ENCODE data around the gene CNTN5.
"Not testable (repeated sequence)": the region's sequence is repeated elsewhere in the genome, so short reads cannot be mapped to it uniquely, and the experiment has no call there.

The CNTN5 gene

DNA sequence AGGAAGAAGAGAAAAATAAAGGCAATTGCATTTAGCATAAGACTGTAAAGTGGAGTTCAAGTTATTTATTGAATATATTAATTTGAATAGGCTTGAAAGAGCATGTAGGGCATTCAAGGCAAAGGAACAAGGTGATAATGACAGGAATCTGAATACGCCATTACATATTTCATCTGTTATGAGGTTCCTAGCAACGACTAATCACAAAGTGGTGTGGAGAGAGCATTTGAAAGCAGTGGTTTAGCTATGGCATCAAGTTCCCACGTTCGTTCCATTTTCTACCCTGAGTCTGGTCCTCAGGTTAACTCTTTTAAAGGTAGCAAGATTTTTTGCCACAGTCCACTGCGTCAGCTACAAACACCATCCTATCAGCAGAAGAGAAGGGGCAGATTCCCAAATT, 59.4 kb downstream of the CNTN5 start:
- Histone ChIP-seq H3K9ac (ENCODE audit: low read length) (no peak overlapping the region), H3K4me3 (ENCODE audit: low read length) (no peak overlapping the region), H3K27me3 (ENCODE audit: control insufficient read depth, insufficient read depth, low read length) (no peaks in the 10 kb centered on the region), H3K4me1 (ENCODE audit: control insufficient read depth, insufficient read depth, low read length) (no peaks in the 10 kb centered on the region), H3K36me3 (ENCODE audit: control insufficient read depth, insufficient read depth, low read length) (no peaks in the 10 kb centered on the region), H3K9me3 (ENCODE audit: control insufficient read depth, low read length) (no peaks in the 10 kb centered on the region)

DNA sequence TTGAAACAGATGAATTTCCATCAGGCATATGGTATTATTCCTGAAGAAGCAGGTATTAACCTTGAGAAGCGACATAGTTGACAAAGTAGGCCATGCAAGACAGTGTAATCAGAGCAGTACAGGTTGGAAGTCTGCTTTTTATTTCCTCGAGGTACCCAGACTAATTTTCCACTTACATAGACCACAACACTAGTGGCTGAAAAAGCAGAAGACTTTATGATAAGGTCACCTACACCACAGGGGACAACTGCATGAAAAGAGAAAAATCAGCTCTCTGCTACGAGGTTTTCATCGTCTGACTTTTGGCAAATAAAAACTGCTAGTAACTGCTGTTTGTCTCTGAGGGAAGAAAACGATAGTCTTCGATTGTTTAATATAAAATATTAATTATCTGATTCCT, 77.5 kb downstream of the CNTN5 start:
- H3K4me3 ChIP-seq (ENCODE audit: low read length) = no peak overlapping the region
- no peaks in the 10 kb centered on the region for H3K27me3 ChIP-seq (ENCODE audit: control insufficient read depth, insufficient read depth, low read length)
- no peaks in the 10 kb centered on the region for H3K36me3 ChIP-seq (ENCODE audit: control insufficient read depth, insufficient read depth, low read length)
- H3K9me3 ChIP-seq (ENCODE audit: control insufficient read depth, low read length) = no peaks in the 10 kb centered on the region
- no peak overlapping the region for H3K9ac ChIP-seq (ENCODE audit: low read length)
- H3K4me1 ChIP-seq (ENCODE audit: control insufficient read depth, insufficient read depth, low read length) = no peaks in the 10 kb centered on the region

DNA sequence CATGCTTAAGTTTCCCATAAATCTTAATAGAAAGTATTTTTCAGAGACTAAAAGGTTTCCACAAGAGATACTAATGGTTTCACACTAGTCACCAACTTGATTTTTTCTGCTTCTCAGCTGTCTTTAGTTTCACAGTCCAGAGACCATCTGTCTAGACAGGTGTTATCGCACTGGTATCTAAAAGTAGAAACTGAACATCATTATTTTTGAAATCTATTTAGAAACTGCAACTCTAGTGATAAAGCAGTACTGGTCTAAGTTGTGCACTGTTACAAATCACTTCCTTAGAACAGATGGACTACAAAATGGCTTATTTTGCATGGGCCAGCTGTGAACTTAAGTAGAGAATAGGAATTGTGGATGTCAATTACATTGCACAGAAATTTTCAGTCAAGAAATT, 78.0 kb downstream of the CNTN5 start:
- Histone ChIP-seq H3K4me3 (ENCODE audit: low read length) (no peak overlapping the region), H3K9ac (ENCODE audit: low read length) (no peak overlapping the region), H3K36me3 (ENCODE audit: control insufficient read depth, insufficient read depth, low read length) (no peaks in the 10 kb centered on the region), H3K27me3 (ENCODE audit: control insufficient read depth, insufficient read depth, low read length) (no peaks in the 10 kb centered on the region), H3K4me1 (ENCODE audit: control insufficient read depth, insufficient read depth, low read length) (no peaks in the 10 kb centered on the region), H3K9me3 (ENCODE audit: control insufficient read depth, low read length) (no peaks in the 10 kb centered on the region)

DNA sequence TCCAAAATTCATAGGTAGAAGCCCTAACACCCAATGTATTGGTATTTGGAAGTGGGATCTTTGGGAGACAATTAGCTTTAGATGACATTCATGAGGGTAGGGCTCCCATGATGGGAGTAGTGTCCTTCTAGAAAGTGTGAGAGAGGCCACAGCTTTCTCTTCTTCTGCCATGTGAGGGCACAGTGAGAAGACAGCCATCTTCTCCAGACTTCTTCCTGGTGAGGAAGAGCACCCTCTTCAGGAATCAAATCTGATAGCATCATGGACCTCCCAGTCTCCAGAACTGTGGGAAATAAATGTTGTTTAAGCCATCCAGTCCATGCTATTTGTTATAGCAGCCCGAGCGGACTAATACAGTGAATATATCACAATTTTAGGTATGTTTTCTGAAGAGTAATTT, 96.9 kb downstream of the CNTN5 start:
- no peaks in the 10 kb centered on the region for H3K36me3 ChIP-seq (ENCODE audit: control insufficient read depth, insufficient read depth, low read length)
- no peaks in the 10 kb centered on the region for H3K4me1 ChIP-seq (ENCODE audit: control insufficient read depth, insufficient read depth, low read length)
- no peaks in the 10 kb centered on the region for H3K9me3 ChIP-seq (ENCODE audit: control insufficient read depth, low read length)
- no peak overlapping the region for H3K4me3 ChIP-seq (ENCODE audit: low read length)
- H3K27me3 ChIP-seq (ENCODE audit: control insufficient read depth, insufficient read depth, low read length) = no peaks in the 10 kb centered on the region
- no peak overlapping the region for H3K9ac ChIP-seq (ENCODE audit: low read length)

DNA sequence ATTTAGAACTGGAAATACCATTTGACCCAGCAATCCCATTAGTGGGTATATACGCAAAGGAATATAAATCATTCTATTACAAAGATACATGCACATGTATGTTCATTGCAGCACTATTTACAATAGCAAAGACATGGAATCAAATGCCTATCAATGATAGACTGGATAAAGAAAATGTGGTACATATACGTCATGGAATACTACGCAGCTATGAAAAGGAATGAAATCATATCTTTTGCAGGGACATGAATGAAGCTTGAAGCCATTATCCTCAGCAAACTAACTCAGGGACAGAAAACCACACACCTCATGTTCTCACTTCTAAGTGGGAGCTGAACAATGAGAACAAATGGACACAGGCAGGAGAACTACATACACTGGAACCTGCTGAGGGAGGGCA, 113.1 kb downstream of the CNTN5 start:
- not testable (repeated sequence) for H3K27me3 ChIP-seq (ENCODE audit: control insufficient read depth, insufficient read depth, low read length); H3K9ac ChIP-seq (ENCODE audit: low read length); H3K9me3 ChIP-seq (ENCODE audit: control insufficient read depth, low read length); H3K4me3 ChIP-seq (ENCODE audit: low read length); H3K4me1 ChIP-seq (ENCODE audit: control insufficient read depth, insufficient read depth, low read length); H3K36me3 ChIP-seq (ENCODE audit: control insufficient read depth, insufficient read depth, low read length)

DNA sequence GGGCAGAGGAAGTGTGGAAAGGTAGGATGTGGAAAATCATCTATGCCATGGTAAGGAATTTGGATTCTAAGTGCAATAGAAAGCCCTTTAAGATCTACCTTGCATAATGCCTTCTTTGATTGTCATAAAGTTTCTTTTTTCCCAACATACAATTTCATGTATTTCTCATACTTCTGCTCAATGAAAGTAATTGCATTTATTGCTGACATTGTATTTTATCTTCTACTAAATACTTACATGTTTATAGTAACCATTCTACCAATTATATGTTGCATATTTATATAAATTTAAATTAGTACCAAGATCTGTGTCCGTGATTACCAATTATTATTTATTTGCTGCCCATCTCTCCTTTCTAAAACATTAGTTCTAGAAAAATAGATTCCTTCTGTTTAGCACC, 114.8 kb downstream of the CNTN5 start:
- no peak overlapping the region for H3K9ac ChIP-seq (ENCODE audit: low read length)
- no peaks in the 10 kb centered on the region for H3K36me3 ChIP-seq (ENCODE audit: control insufficient read depth, insufficient read depth, low read length)
- H3K27me3 ChIP-seq (ENCODE audit: control insufficient read depth, insufficient read depth, low read length) = no peaks in the 10 kb centered on the region
- no peak overlapping the region for H3K4me3 ChIP-seq (ENCODE audit: low read length)
- no peaks in the 10 kb centered on the region for H3K9me3 ChIP-seq (ENCODE audit: control insufficient read depth, low read length)
- H3K4me1 ChIP-seq (ENCODE audit: control insufficient read depth, insufficient read depth, low read length) = no peaks in the 10 kb centered on the region

DNA sequence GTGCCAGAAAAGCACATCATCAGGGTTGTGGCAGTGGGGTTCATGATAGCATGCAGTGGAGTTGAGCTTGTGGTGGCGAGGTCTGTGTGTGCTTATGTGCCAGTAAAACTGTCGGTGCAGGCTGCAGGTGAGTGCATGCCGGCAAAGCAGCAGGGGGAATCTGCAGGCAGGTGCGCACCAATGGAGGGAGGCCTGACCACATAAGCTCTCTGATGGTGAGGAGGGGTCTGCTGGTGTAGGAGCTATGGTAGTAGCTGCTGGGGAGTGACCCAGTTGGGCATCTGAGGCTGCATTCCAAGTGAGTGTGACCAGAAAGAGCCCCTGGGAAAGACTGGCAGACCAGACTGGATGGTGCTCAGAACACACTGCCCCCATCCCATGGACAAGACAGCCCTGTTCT, 121.5 kb downstream of the CNTN5 start:
- Histone ChIP-seq H3K9me3 (ENCODE audit: control insufficient read depth, low read length) (no peaks in the 10 kb centered on the region), H3K4me3 (ENCODE audit: low read length) (no peak overlapping the region), H3K4me1 (ENCODE audit: control insufficient read depth, insufficient read depth, low read length) (no peaks in the 10 kb centered on the region), H3K36me3 (ENCODE audit: control insufficient read depth, insufficient read depth, low read length) (no peaks in the 10 kb centered on the region), H3K27me3 (ENCODE audit: control insufficient read depth, insufficient read depth, low read length) (no peaks in the 10 kb centered on the region), H3K9ac (ENCODE audit: low read length) (no peak overlapping the region)

DNA sequence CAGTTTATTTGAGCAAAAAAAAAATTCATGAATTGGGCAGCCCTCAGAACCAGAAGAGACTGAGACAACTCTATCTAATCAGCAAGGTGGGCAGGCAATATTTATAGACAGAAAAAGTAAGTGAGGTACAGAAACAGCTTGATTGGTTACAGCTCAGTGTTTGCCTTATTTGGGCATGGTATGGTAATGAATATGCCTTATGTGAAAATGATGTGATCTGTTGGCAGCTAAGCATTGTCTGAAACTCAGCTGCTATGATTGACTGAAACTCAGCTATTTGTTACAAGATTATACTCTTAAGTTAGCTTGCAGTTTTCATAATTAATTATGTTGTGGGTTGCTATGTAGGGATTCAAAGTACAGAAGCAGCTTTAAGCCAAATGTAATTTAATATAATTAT, 127.6 kb downstream of the CNTN5 start:
- Histone ChIP-seq H3K9ac (ENCODE audit: low read length) (no peak overlapping the region), H3K36me3 (ENCODE audit: control insufficient read depth, insufficient read depth, low read length) (no peaks in the 10 kb centered on the region), H3K27me3 (ENCODE audit: control insufficient read depth, insufficient read depth, low read length) (no peaks in the 10 kb centered on the region), H3K4me3 (ENCODE audit: low read length) (no peak overlapping the region), H3K4me1 (ENCODE audit: control insufficient read depth, insufficient read depth, low read length) (no peaks in the 10 kb centered on the region), H3K9me3 (ENCODE audit: control insufficient read depth, low read length) (no peaks in the 10 kb centered on the region)

DNA sequence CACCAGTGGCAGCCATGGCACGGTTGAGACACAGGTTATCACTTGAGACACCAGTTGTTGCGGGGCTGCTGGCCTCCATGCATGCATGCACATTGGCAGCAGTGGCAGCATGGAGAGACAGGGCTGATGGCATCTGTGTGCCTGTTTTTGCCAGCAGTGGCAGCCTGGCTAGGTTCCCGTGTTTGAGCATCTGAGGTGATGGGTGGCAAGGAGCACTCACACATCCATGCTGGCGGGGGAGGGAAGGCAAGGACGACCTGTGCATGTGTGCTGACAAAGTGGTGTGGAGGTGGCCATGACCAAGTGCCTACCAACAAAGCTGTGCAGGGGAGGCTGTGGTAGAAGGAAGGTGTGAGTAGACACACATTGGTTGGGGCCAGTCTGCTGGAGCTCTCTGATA, 133.5 kb downstream of the CNTN5 start:
- H3K4me3 ChIP-seq (ENCODE audit: low read length) = no peak overlapping the region
- no peaks in the 10 kb centered on the region for H3K9me3 ChIP-seq (ENCODE audit: control insufficient read depth, low read length)
- H3K27me3 ChIP-seq (ENCODE audit: control insufficient read depth, insufficient read depth, low read length) = no peaks in the 10 kb centered on the region
- no peak overlapping the region for H3K9ac ChIP-seq (ENCODE audit: low read length)
- H3K36me3 ChIP-seq (ENCODE audit: control insufficient read depth, insufficient read depth, low read length) = no peaks in the 10 kb centered on the region
- H3K4me1 ChIP-seq (ENCODE audit: control insufficient read depth, insufficient read depth, low read length) = no peaks in the 10 kb centered on the region

DNA sequence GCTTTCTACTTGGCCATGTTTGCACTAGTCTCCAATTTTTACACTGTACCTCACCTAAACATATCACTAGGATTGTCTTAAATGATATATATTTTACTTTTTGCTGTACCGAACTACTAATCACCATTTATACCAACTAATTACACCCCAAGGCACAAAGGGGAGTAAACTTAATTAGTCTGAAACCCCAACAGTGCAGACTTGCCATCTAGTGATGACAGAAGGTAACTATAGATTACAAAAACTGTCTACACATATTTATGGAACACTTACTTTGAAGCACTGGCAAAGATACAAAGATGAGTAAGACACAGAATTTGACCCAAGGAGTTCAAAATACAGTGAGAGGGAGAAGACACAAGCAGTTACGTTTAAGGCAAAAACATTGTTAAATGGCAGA, 139.7 kb downstream of the CNTN5 start:
- H3K36me3 ChIP-seq (ENCODE audit: control insufficient read depth, insufficient read depth, low read length) = no peaks in the 10 kb centered on the region
- no peak overlapping the region for H3K9ac ChIP-seq (ENCODE audit: low read length)
- H3K4me3 ChIP-seq (ENCODE audit: low read length) = no peak overlapping the region
- no peaks in the 10 kb centered on the region for H3K4me1 ChIP-seq (ENCODE audit: control insufficient read depth, insufficient read depth, low read length)
- H3K27me3 ChIP-seq (ENCODE audit: control insufficient read depth, insufficient read depth, low read length) = no peaks in the 10 kb centered on the region
- H3K9me3 ChIP-seq (ENCODE audit: control insufficient read depth, low read length) = no peaks in the 10 kb centered on the region

DNA sequence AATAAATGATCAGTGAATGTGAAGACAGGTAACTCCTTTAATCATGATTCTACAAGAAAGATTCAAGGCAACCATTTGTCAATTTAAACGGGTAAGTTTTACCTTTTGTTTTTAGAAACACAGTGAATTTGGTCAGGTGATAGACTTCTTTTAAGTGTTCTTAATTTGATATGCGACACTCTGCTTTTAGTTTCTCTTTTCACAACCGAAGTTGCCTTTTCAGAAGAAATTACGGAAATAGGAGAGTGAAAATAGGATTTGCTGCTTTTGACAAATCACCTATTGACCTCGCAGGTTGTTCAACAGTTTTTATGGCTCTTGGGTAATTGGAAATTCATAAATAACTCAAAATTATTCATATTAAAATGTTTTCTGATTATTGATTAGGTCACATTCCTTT, 142.1 kb downstream of the CNTN5 start:
- Histone ChIP-seq H3K4me3 (ENCODE audit: low read length) (no peak overlapping the region), H3K36me3 (ENCODE audit: control insufficient read depth, insufficient read depth, low read length) (no peaks in the 10 kb centered on the region), H3K9me3 (ENCODE audit: control insufficient read depth, low read length) (no peaks in the 10 kb centered on the region), H3K4me1 (ENCODE audit: control insufficient read depth, insufficient read depth, low read length) (no peaks in the 10 kb centered on the region), H3K27me3 (ENCODE audit: control insufficient read depth, insufficient read depth, low read length) (no peaks in the 10 kb centered on the region), H3K9ac (ENCODE audit: low read length) (no peak overlapping the region)

DNA sequence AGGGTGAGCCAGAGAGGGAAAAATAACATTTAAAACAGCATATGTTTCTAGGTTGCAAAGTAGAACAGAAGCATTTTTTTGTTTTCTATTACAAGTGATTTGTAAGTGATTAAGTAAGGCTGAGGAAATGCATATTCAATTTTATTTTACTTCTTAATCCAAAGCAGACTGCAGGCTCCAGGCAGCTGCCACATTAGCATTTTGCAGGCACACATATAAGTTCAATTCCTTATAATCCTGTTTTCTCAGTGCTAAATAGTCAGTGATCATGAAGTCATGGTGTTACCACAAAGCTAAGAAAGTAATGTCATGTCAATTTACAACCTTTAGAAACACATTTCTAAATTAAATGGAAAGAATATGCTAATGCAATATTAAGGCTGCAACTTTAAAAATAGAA, 149.8 kb downstream of the CNTN5 start:
- Histone ChIP-seq H3K9me3 (ENCODE audit: control insufficient read depth, low read length) (no peaks in the 10 kb centered on the region), H3K36me3 (ENCODE audit: control insufficient read depth, insufficient read depth, low read length) (no peaks in the 10 kb centered on the region), H3K9ac (ENCODE audit: low read length) (no peak overlapping the region), H3K27me3 (ENCODE audit: control insufficient read depth, insufficient read depth, low read length) (no peaks in the 10 kb centered on the region), H3K4me3 (ENCODE audit: low read length) (no peak overlapping the region), H3K4me1 (ENCODE audit: control insufficient read depth, insufficient read depth, low read length) (no peaks in the 10 kb centered on the region)

DNA sequence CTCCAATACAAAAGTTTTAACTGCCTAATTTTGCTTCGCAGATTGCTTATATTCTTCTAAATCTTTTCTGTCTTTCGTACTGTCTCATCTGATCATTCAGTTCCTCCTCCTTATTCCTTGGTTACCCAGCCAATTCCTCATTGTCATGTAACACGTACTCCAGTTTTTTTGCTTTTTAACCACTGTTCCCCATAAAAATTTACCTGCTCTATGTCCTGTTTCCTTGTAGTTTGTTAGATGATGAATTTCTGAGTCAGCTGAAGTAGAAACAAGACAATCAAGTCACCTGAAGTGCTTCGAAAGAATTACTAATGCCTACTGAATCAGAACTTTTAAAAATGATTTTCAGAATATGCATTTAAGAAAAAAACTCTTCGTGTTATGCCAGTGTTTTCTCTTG, 150.6 kb downstream of the CNTN5 start:
- H3K9ac ChIP-seq (ENCODE audit: low read length) = no peak overlapping the region

More for the DNA sequence above, 150.6 kb downstream of the CNTN5 start:
- no peaks in the 10 kb centered on the region for H3K36me3 ChIP-seq (ENCODE audit: control insufficient read depth, insufficient read depth, low read length)
- no peaks in the 10 kb centered on the region for H3K4me1 ChIP-seq (ENCODE audit: control insufficient read depth, insufficient read depth, low read length)
- no peaks in the 10 kb centered on the region for H3K9me3 ChIP-seq (ENCODE audit: control insufficient read depth, low read length)
- no peak overlapping the region for H3K4me3 ChIP-seq (ENCODE audit: low read length)
- no peaks in the 10 kb centered on the region for H3K27me3 ChIP-seq (ENCODE audit: control insufficient read depth, insufficient read depth, low read length)

Data from mucosa of stomach (tissue), 1 donor.